Measurements from ENCODE around the gene GORASP1. TPM values are rescaled to one million over a fixed set of nuclear protein-coding genes. Genes with fewer than 3 reads are reported as not detected.

The GORASP1 gene
- total and polyA plus RNA-seq, 2 experiments from 2014 or later, result 10.3 to 38.3 TPM

DNA sequence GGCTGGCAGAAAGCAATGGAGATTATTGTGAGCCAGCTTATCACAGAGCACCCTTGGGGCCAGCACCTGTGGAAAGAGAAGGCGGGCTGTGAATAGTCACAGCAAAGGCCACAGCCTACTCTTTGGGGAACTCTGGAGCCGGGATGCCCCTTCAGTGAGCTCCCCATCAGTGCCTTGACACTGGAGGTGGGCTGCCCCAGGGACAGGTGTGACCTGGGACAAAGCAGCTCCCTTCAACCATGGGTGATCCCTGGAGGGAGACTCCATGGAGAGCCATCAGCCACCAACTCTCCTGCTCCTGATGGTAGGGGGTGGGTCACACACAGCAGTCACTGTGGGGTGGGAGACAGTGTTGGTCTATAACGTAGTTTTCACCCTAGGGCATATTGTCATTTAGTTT is 5.9 kb upstream of the GORASP1 start:
- no peaks in the 10 kb centered on the region for H3K27me3 ChIP-seq (ENCODE audit: insufficient read depth)
- no peaks in the 10 kb centered on the region for H3K36me3 ChIP-seq (ENCODE audit: insufficient read depth)
- no peak overlapping the region for H3K4me2 ChIP-seq
- peaks cover 5% of the 10 kb centered on the region for H3K4me1 Mint-ChIP-seq
- no peak overlapping the region for H2AFZ ChIP-seq
- ATAC-seq (no peak), DNase-seq (ENCODE audit: low spot score) (no peak)
- H3K27ac ChIP-seq (ENCODE audit: low read depth), result no peak overlapping the region
- H3K27ac Mint-ChIP-seq, result no peak overlapping the region
- H3K36me3 Mint-ChIP-seq (ENCODE audit: low read depth), result no peaks in the 10 kb centered on the region
- no peaks in the 10 kb centered on the region for H3K4me1 ChIP-seq (ENCODE audit: insufficient read depth)
- H3K4me3 Mint-ChIP-seq, result no peak overlapping the region
- H3K79me2 ChIP-seq (replicated peaks; ENCODE audit: insufficient read depth), result no peaks in the 10 kb centered on the region
- H3K4me3 ChIP-seq, result no peak overlapping the region
- H3K27me3 Mint-ChIP-seq (ENCODE audit: insufficient read depth, low read depth, poor library complexity), result peaks cover 2% of the 10 kb centered on the region
- no peaks in the 10 kb centered on the region for H3F3A ChIP-seq (replicated peaks; ENCODE audit: low read depth)
- no peaks in the 10 kb centered on the region for H3K9me2 ChIP-seq (ENCODE audit: insufficient read depth)
- TF ChIP-seq EZH2 (IDR thresholded peaks at IDR 0.05; ENCODE audit: low read depth, unreplicated experiment), result no peak
- TF ChIP-seq NANOG (IDR thresholded peaks at IDR 0.05; ENCODE audit: borderline replicate concordance), result no peak
- TF ChIP-seq POLR2AphosphoS5 (IDR thresholded peaks at IDR 0.05; ENCODE audit: low read depth), result no peak
- no peak for TF ChIP-seq CREB1 (CRISPR knock-in tag; IDR thresholded peaks at IDR 0.05; ENCODE audit: low read depth)
- TF ChIP-seq, protein P1, sequence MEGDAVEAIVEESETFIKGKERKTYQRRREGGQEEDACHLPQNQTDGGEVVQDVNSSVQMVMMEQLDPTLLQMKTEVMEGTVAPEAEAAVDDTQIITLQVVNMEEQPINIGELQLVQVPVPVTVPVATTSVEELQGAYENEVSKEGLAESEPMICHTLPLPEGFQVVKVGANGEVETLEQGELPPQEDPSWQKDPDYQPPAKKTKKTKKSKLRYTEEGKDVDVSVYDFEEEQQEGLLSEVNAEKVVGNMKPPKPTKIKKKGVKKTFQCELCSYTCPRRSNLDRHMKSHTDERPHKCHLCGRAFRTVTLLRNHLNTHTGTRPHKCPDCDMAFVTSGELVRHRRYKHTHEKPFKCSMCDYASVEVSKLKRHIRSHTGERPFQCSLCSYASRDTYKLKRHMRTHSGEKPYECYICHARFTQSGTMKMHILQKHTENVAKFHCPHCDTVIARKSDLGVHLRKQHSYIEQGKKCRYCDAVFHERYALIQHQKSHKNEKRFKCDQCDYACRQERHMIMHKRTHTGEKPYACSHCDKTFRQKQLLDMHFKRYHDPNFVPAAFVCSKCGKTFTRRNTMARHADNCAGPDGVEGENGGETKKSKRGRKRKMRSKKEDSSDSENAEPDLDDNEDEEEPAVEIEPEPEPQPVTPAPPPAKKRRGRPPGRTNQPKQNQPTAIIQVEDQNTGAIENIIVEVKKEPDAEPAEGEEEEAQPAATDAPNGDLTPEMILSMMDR (conservative IDR thresholded peaks at IDR 0.05; ENCODE audit: low read depth in 2 of 2), result no peak
- TF ChIP-seq STAT1 (IDR thresholded peaks at IDR 0.05; ENCODE audit: unreplicated experiment), result no peak
- H3K9me3 Mint-ChIP-seq, result no peaks in the 10 kb centered on the region; the same call in 1 of the 3 replicates
- H4K20me1 ChIP-seq (replicated peaks; ENCODE audit: insufficient read depth), result no peaks in the 10 kb centered on the region

GRCh38 chr3:39112535-39112934 is 5.1 kb upstream of the GORASP1 start:
- H3K79me2 ChIP-seq (replicated peaks; ENCODE audit: insufficient read depth), result no peaks in the 10 kb centered on the region
- ATAC-seq (no peak), DNase-seq (ENCODE audit: low spot score) (no peak)
- H3F3A ChIP-seq (replicated peaks; ENCODE audit: low read depth), result no peaks in the 10 kb centered on the region
- Mint-ChIP-seq H3K4me1 (peaks cover 10% of the 10 kb centered on the region), H3K9me3 (no peaks in the 10 kb centered on the region; the same call in 1 of the 3 replicates), H3K27ac (no peak overlapping the region), H3K27me3 (ENCODE audit: insufficient read depth, low read depth, poor library complexity) (peaks cover 2% of the 10 kb centered on the region), H3K36me3 (ENCODE audit: low read depth) (no peaks in the 10 kb centered on the region; the same call in 2 of the 3 replicates), H3K4me3 (no peak overlapping the region)
- H3K4me3 ChIP-seq, result no peak overlapping the region
- H3K27me3 ChIP-seq (ENCODE audit: insufficient read depth), result no peaks in the 10 kb centered on the region
- H4K20me1 ChIP-seq (replicated peaks; ENCODE audit: insufficient read depth), result no peaks in the 10 kb centered on the region
- no peaks in the 10 kb centered on the region for H3K9me2 ChIP-seq (ENCODE audit: insufficient read depth)
- no peaks in the 10 kb centered on the region for H3K36me3 ChIP-seq (ENCODE audit: insufficient read depth)
- no peak overlapping the region for H2AFZ ChIP-seq
- H3K27ac ChIP-seq (ENCODE audit: low read depth), result no peak overlapping the region
- TF ChIP-seq, protein P1 (conservative IDR thresholded peaks at IDR 0.05; ENCODE audit: low read depth in 2 of 2), result no peak
- TF ChIP-seq CREB1 (CRISPR knock-in tag; IDR thresholded peaks at IDR 0.05; ENCODE audit: low read depth) (no peak), JUNB (IDR thresholded peaks at IDR 0.05; ENCODE audit: unreplicated experiment) (no peak), STAT1 (IDR thresholded peaks at IDR 0.05; ENCODE audit: unreplicated experiment) (no peak), ZNF114 (CRISPR knock-in tag; IDR thresholded peaks at IDR 0.05) (no peak), REST (IDR thresholded peaks at IDR 0.05; ENCODE audit: unreplicated experiment) (no peak), ZNF331 (CRISPR knock-in tag; IDR thresholded peaks at IDR 0.05; ENCODE audit: low read depth) (no peak), EZH2 (IDR thresholded peaks at IDR 0.05; ENCODE audit: low read depth, unreplicated experiment) (no peak), NANOG (IDR thresholded peaks at IDR 0.05; ENCODE audit: borderline replicate concordance) (no peak), EZH2phosphoT487 (IDR thresholded peaks at IDR 0.05; ENCODE audit: unreplicated experiment) (no peak)
- no peak overlapping the region for H3K4me2 ChIP-seq
- H3K4me1 ChIP-seq (ENCODE audit: insufficient read depth), result no peaks in the 10 kb centered on the region
